ENCODE data around the gene FBXL20.
"Not testable (repeated sequence)": the region's sequence is repeated elsewhere in the genome, so short reads cannot be mapped to it uniquely, and the experiment has no call there.

Gene FBXL20

GRCh38 chr17:39380144-39380543, 21.3 kb downstream of the FBXL20 start:
- DNase-seq, result no peak

GRCh38 chr17:39376434-39376833, 25.0 kb downstream of the FBXL20 start:
- no peak for DNase-seq

GRCh38 chr17:39367805-39368204, 33.6 kb downstream of the FBXL20 start:
- not testable (repeated sequence) for DNase-seq

GRCh38 chr17:39365872-39366271, 35.6 kb downstream of the FBXL20 start:
- DNase-seq, result no peak

- DNase-seq, result no peak
Observed at GRCh38 chr17:39365242-39365641, 36.2 kb downstream of the FBXL20 start.

- DNase-seq, result no peak
Observed at GRCh38 chr17:39364236-39365025, 37.0 kb downstream of the FBXL20 start.

GRCh38 chr17:39361064-39361463, 40.4 kb downstream of the FBXL20 start:
- no peak for DNase-seq

GRCh38 chr17:39360537-39360936, 40.9 kb downstream of the FBXL20 start:
- no peak for DNase-seq

- no peak for DNase-seq
Observed at GRCh38 chr17:39359994-39360393, 41.4 kb downstream of the FBXL20 start.

GRCh38 chr17:39357986-39358385, 43.4 kb downstream of the FBXL20 start:
- no peak for DNase-seq

- DNase-seq, result no peak
Observed at GRCh38 chr17:39357488-39357887, 43.9 kb downstream of the FBXL20 start.

- DNase-seq, result no peak
Observed at GRCh38 chr17:39352986-39353385, 48.4 kb downstream of the FBXL20 start.

GRCh38 chr17:39352511-39352910, 48.9 kb downstream of the FBXL20 start:
- DNase-seq, result no peak

- DNase-seq, result no peak
Observed at GRCh38 chr17:39351508-39351907, 49.9 kb downstream of the FBXL20 start.

- DNase-seq, result no peak
Observed at GRCh38 chr17:39349246-39349645, 52.2 kb downstream of the FBXL20 start.

- not testable (repeated sequence) for DNase-seq
Observed at GRCh38 chr17:39346863-39347262, 54.6 kb downstream of the FBXL20 start.

GRCh38 chr17:39341541-39341940, 59.9 kb downstream of the FBXL20 start:
- DNase-seq, result no peak

- no peak for DNase-seq
Observed at GRCh38 chr17:39340731-39341130, 60.7 kb downstream of the FBXL20 start.

GRCh38 chr17:39339272-39339671, 62.2 kb downstream of the FBXL20 start:
- DNase-seq, result no peak

- not testable (repeated sequence) for DNase-seq
Observed at GRCh38 chr17:39337649-39338048, 63.8 kb downstream of the FBXL20 start.

- no peak for DNase-seq
Observed at GRCh38 chr17:39335704-39336223, 65.7 kb downstream of the FBXL20 start.

GRCh38 chr17:39334008-39334744, 67.2 kb downstream of the FBXL20 start:
- not testable (repeated sequence) for DNase-seq

GRCh38 chr17:39332092-39332491, 69.3 kb downstream of the FBXL20 start:
- no peak for DNase-seq

GRCh38 chr17:39328815-39329214, 72.6 kb downstream of the FBXL20 start:
- no peak for DNase-seq

Data from stimulated activated CD4-positive, alpha-beta T cell treated with anti-CD3 and anti-CD28 coated beads, Interleukin-4, amount 100 ng/mL, for 24 hours (primary cell).